K562 (cell line): ENCODE results near the gene HES4. TPM values are rescaled to one million over a fixed set of nuclear protein-coding genes. Genes with fewer than 3 reads are reported as not detected.

ENCODE experiments used
- ARID1B ChIP-seq: fragments of 450-650 bp; IDR thresholded peaks from 2 replicates; pipeline ENCODE4 v1.6.1; 2016; ENCODE audit warnings: antibody characterized with exemption, mild to moderate bottlenecking, inconsistent platforms
- BRCA1 ChIP-seq, 2 experiments: fragments of 450-650 bp in 1 of 2; sonication (generic) in 1 of 2; formaldehyde crosslinking in 1 of 2; IDR thresholded peaks; 2 replicates each; pipeline versions ENCODE4 v1.5.0 to v1.6.1; 2017 to 2020; ENCODE audit warnings: mild to moderate bottlenecking in 1 of 2, missing genetic modification reagents in 1 of 2
- CSDE1 ChIP-seq, 2 experiments: fragments of 450-650 bp; IDR thresholded peaks; 2 replicates each; pipeline ENCODE4 v1.6.1; 2016; ENCODE audit warnings: mild to moderate bottlenecking in 1 of 2
- ETV6 ChIP-seq, 3 experiments: fragments of 150-350 bp in 1 of 3; sonication (generic) in 1 of 3; formaldehyde crosslinking in 1 of 3; IDR thresholded peaks; 2 replicates each; pipeline versions ENCODE4 v1.6.1 to v1.8.0; 2014 to 2022; ENCODE audit warnings: borderline replicate concordance in 2 of 3, low read depth in 2 of 3, antibody characterized with exemption in 1 of 3, low read length in 1 of 3, mild to moderate bottlenecking in 1 of 3, missing genetic modification reagents in 1 of 3
- KAT2B ChIP-seq: IDR thresholded peaks from one replicate; pipeline ENCODE4 v1.6.1; 2012; ENCODE audit warnings: low read depth, mild to moderate bottlenecking, control low read depth, inconsistent platforms, low read length, moderate library complexity
- MAFG ChIP-seq: fragments of 450-650 bp; conservative IDR thresholded peaks from 2 replicates; pipeline ENCODE4 v1.6.1; 2016; ENCODE audit warnings: missing genetic modification characterization, missing compliant biosample characterization
- MLX ChIP-seq, 2 experiments: fragments of 450-650 bp in 1 of 2; sonication (generic) in 1 of 2; formaldehyde crosslinking; conservative IDR thresholded peaks; 2 replicates each; pipeline versions ENCODE4 v1.4.0 to v1.8.1; 2020 to 2022; ENCODE audit warnings: mild to moderate bottlenecking in 1 of 2, missing genetic modification reagents in 1 of 2
- NELFE ChIP-seq: IDR thresholded peaks from 2 replicates; pipeline ENCODE4 v1.6.1; 2011; ENCODE audit warnings: mild to moderate bottlenecking; ENCODE audit not compliant: insufficient read depth, insufficient read length
- RAD51 ChIP-seq: fragments of 450-650 bp; IDR thresholded peaks from 2 replicates; pipeline ENCODE4 v1.7.1; 2016; ENCODE audit warnings: low read depth, mild to moderate bottlenecking, borderline replicate concordance
- TBL1XR1 ChIP-seq, 2 experiments: IDR thresholded peaks; 2 replicates each; pipeline ENCODE4 v1.6.1; 2012; ENCODE audit warnings: improper control_type of control experiment in 2 of 2, low read length in 2 of 2, mild to moderate bottlenecking in 1 of 2
- TCF3 ChIP-seq: sonication (generic); formaldehyde crosslinking; IDR thresholded peaks from 2 replicates; pipeline ENCODE4 v1.4.0; 2020; ENCODE audit warnings: mild to moderate bottlenecking, missing genetic modification reagents
- TFAM ChIP-seq: fragments of 250-450 bp; sonication (Bioruptor Pico); conservative IDR thresholded peaks from 2 replicates; pipeline ENCODE4 v1.5.0; 2021; ENCODE audit warnings: mild to moderate bottlenecking, moderate library complexity
- TSHZ1 ChIP-seq: fragments of 250-450 bp; sonication (Bioruptor Pico); IDR thresholded peaks from 2 replicates; pipeline ENCODE4 v1.4.0; 2020; ENCODE audit warnings: mild to moderate bottlenecking, moderate library complexity
- USF2 ChIP-seq: sonication (generic); formaldehyde crosslinking; IDR thresholded peaks from 2 replicates; pipeline ENCODE4 v1.5.0; 2020; ENCODE audit warnings: missing genetic modification reagents
- YY1 ChIP-seq, 3 experiments: IDR thresholded peaks; 2 replicates each; pipeline ENCODE4 v1.6.1; 2011; ENCODE audit warnings: low read length in 2 of 3, mild to moderate bottlenecking in 2 of 3, moderate library complexity in 2 of 3, borderline replicate concordance in 1 of 3, control low read depth in 1 of 3, low read depth in 1 of 3; ENCODE audit not compliant: insufficient read depth in 3 of 3, insufficient replicate concordance in 2 of 3, control insufficient read depth in 1 of 3, insufficient read length in 1 of 3; ENCODE audit errors: extremely low read depth in 1 of 3
- ZC3H11A ChIP-seq: IDR thresholded peaks from 2 replicates; pipeline ENCODE4 v1.6.1; 2012; ENCODE audit warnings: low read depth, low read length, improper control_type of control experiment
- ZNF23 ChIP-seq: fragments of 250-450 bp; sonication (Bioruptor Pico); IDR thresholded peaks from 2 replicates; pipeline ENCODE4 v1.4.0; 2020; ENCODE audit warnings: mild to moderate bottlenecking
- ZNF431 ChIP-seq: sonication (generic); formaldehyde crosslinking; IDR thresholded peaks from 2 replicates; pipeline ENCODE4 v1.8.0; 2022; ENCODE audit warnings: mild to moderate bottlenecking, missing genetic modification reagents
- ZNF57 ChIP-seq: fragments of 450-650 bp; formaldehyde crosslinking; IDR thresholded peaks from 2 replicates; pipeline ENCODE4 v1.4.0; 2020; ENCODE audit warnings: mild to moderate bottlenecking, moderate library complexity
- ZSCAN32 ChIP-seq: fragments of 450-650 bp; formaldehyde crosslinking; IDR thresholded peaks from 2 replicates; pipeline ENCODE4 v1.4.0; 2020; ENCODE audit warnings: mild to moderate bottlenecking, moderate library complexity
- polyA plus RNA-seq, 8 experiments: library from polyadenylated mRNA; depleted of rRNA in 4 of 8; stranded (reverse) in 5 of 8; unstranded in 3 of 8; fragments of >200 nt; fragmentation: Nextera tagmentation in 2 of 8; fragmentation: Illumina TruSeq in 1 of 8; extraction: Ambion mirVana in 2 of 8; extraction: Trizol in 1 of 8; gene quantifications; 2 replicates each; pipeline versions ENCODE4 v1.2.1 to v1.2.3, GENCODE V29; 2011 to 2014; ENCODE audit warnings: inconsistent platforms in 1 of 8, missing spikeins in 1 of 8
- total RNA-seq, 7 experiments: library from RNA; depleted of rRNA in 6 of 7; stranded (reverse); fragments of >200 nt in 6 of 7; fragmentation: Illumina TruSeq in 2 of 7; extraction: Trizol in 2 of 7; gene quantifications; 2 replicates each; pipeline versions ENCODE4 v1.2.1 to v1.2.3, GENCODE V29; 2011 to 2021; ENCODE audit warnings: low replicate concordance in 1 of 7
- TF ChIP-seq, protein P1 (sequence below): fragments of 250-450 bp; sonication (Bioruptor Pico); IDR thresholded peaks from 2 replicates; pipeline ENCODE4 v1.5.1; 2021; ENCODE audit warnings: mild to moderate bottlenecking

HES4 gene
- total and polyA plus RNA-seq, 9 of the 15 experiments (the other 6 are each of a cell fraction or from before 2014, with no cell fraction given): 0.21 to 43.7 (median 5.3) TPM; not detected in 2

DNA sequence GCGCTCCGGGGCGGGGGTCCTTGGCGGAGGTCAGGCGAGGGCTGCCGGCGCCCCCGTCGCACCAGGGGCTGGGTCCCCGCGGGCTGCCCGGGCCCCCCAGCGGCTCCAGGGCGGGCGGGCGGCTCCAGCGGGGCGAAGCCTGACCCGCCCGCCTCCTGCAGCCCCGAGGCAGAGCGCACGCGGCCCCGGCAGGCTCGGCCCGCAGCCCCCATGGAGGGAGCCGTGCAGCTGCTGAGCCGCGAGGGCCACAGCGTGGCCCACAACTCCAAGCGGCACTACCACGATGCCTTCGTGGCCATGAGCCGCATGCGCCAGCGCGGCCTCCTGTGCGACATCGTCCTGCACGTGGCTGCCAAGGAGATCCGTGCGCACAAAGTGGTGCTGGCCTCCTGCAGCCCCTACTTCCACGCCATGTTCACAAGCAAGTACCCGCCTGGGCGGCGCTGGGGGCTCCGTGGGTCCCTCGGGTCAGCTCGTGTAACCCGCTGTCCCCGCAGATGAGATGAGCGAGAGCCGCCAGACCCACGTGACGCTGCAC lies 38.7 kb downstream of the HES4 start (continued):
- no peak for TF ChIP-seq MLX (CRISPR knock-in tag; conservative IDR thresholded peaks at IDR 0.05)
- no peak for TF ChIP-seq ZNF23 (CRISPR knock-in tag)
- TF ChIP-seq RAD51: no peak
- no peak for TF ChIP-seq KAT2B
- TF ChIP-seq CSDE1 (IDR thresholded peaks at IDR 0.05): no peak
- peak; percentile 69; the same call in 1 of the 2 replicates for TF ChIP-seq ZNF431 (CRISPR knock-in tag)
- TF ChIP-seq TSHZ1: no peak
- no peak for TF ChIP-seq ARID1B
- TF ChIP-seq MAFG: no peak
- TF ChIP-seq ZNF57 (CRISPR knock-in tag): no peak
- TF ChIP-seq TBL1XR1 (IDR thresholded peaks at IDR 0.05; ENCODE audit: low read length in 2 of 2): no peak
- peak in 1 of 3 experiments; percentile 44 for TF ChIP-seq YY1 (IDR thresholded peaks at IDR 0.05; ENCODE audit: borderline replicate concordance in 1 of 3, control insufficient read depth in 1 of 3, extremely low read depth in 1 of 3, insufficient read depth in 3 of 3, insufficient read length in 1 of 3, insufficient replicate concordance in 2 of 3, low read depth in 1 of 3, low read length in 2 of 3)
- TF ChIP-seq ZC3H11A: no peak
- TF ChIP-seq, protein P1, sequence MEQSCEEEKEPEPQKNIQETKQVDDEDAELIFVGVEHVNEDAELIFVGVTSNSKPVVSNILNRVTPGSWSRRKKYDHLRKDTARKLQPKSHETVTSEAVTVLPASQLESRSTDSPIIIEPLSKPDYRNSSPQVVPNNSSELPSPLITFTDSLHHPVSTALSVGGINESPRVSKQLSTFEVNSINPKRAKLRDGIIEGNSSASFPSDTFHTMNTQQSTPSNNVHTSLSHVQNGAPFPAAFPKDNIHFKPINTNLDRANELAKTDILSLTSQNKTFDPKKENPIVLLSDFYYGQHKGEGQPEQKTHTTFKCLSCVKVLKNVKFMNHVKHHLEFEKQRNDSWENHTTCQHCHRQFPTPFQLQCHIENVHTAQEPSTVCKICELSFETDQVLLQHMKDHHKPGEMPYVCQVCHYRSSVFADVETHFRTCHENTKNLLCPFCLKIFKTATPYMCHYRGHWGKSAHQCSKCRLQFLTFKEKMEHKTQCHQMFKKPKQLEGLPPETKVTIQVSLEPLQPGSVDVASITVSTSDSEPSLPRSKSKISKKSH (CRISPR knock-in tag): no peak
- TF ChIP-seq NELFE: no peak
- TF ChIP-seq USF2: peak; percentile 19; the same call in 1 of the 2 replicates
- TF ChIP-seq ETV6 (IDR thresholded peaks at IDR 0.05; ENCODE audit: borderline replicate concordance in 1 of 2, low read depth in 2 of 2, low read length in 1 of 2): no peak
- peak; percentile 46; the same call in 1 of the 2 replicates for TF ChIP-seq ETV6 (CRISPR knock-in tag; IDR thresholded peaks at IDR 0.05; ENCODE audit: borderline replicate concordance)
- TF ChIP-seq ZSCAN32 (CRISPR knock-in tag): no peak
- no peak for TF ChIP-seq TFAM (CRISPR knock-in tag)
- TF ChIP-seq TCF3 (CRISPR knock-in tag): no peak
- no peak for TF ChIP-seq BRCA1 (IDR thresholded peaks at IDR 0.05)
- no peak for TF ChIP-seq BRCA1 (CRISPR knock-in tag; IDR thresholded peaks at IDR 0.05)
